HG03280 (cell line): ENCODE measurements around the gene CUL1.

Source experiments
- ATAC-seq: cut with Tn5 transposase; IDR thresholded peaks from one replicate; pipeline ENCODE4 v1.9.1; 2021; ENCODE audit warnings: mild to moderate bottlenecking, moderate library complexity; ENCODE audit not compliant: unreplicated experiment

CUL1 gene

DNA sequence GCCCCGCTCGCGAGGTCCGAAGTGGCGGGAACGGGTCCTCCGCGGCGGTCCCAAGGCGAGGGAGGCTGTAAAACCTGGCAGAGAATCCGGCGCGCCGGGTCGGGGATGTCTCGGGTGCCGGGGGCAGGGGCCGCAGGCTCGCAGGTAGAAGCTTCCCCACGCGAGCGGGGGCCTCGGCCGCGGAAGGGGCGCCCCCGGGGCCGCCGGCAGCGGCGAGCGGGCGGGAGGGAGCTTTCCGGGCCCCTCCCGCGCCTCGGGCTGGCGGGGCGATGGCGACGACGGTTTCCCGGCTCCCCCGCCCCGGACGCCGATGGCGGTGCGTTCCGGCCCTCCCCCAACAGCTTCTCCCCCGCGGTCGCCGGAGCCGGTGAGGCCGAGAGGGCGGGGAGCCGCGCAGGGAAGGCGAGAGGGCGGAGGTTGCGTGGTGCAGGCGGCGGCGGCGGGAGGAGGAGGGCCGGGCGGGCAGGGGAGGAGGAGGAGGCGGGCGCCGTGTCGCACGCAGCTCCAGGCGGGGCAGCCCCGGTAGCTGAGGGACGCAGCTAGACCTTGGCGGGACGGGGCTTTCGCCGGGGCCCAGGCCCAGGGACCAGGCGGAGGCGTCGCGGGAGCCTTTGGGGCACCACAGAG is at the start of gene CUL1:
CUL1 (plus strand) TSS at position 507 of the 627 bp plus-strand sequence. CDS start 31,220 bp downstream, outside the sequence.
- peak; percentile 74 for ATAC-seq

- ATAC-seq = no peak
Observed at GRCh38 chr7:148650232-148650858, 48.4 kb upstream of the CUL1 start.

GRCh38 chr7:148652773-148653172 is 45.9 kb upstream of the CUL1 start:
- ATAC-seq = no peak

DNA sequence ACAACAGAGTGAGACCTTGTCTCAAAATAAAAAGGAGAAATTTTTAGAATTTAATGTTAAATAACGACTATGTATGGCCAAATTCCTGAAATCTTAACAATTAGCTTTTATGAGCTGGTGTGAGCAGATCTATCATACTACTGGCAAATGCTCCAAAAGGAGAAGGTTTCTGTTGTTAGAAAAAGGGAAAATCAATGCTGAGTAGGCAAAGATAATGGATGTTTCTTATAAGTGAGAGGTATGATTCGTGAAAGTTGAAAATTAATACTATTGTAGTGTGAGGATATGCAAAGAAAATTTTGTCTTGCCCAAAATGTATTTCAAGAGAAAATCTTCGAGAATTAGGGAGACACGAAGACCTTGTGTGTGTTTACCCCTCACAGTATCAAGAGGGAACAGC is 40.8 kb upstream of the CUL1 start:
- no peak for ATAC-seq

GRCh38 chr7:148661471-148661870 is 37.2 kb upstream of the CUL1 start:
- no peak for ATAC-seq

- no peak for ATAC-seq
Observed at GRCh38 chr7:148662646-148663045, 36.1 kb upstream of the CUL1 start.

GRCh38 chr7:148664324-148664723 is 34.4 kb upstream of the CUL1 start:
- ATAC-seq = no peak

DNA sequence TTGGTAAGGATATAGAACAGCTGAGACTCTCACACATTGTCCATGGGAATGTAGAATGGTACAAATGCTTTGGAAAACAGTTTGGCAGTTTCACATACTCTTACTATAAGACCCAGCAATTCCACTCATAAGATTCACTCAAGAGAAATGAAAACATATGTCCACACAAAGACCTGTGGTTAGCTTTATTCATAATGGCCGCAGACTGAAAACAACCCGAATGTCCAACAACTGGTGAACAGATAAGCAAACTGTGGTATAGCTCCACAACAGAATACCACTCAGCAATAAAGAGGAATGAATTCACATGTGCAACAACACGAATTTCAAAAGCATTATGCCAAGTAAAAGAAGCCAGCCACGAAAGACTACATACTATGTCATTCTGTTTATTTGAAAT is 33.5 kb upstream of the CUL1 start:
- ATAC-seq = no peak

DNA sequence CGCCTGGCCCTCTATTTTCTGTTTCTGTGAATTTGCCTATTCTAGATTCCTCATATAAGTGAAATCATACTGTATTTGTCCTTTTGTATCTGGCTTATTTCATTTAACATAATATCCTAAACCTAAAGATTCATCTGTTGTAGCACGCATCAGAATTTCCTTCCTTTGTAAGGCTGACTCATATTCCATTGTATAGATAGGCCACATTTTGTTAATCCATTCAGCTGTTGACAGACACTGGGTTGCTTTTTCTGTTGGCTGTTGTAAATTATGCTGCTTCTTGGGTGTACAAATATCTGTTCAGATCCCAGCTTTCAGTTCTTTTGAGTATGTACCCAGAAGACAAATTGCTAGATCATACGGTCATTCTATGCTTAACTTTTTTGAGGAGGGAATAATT is 28.8 kb upstream of the CUL1 start:
- ATAC-seq = no peak

GRCh38 chr7:148670374-148670773 is 28.3 kb upstream of the CUL1 start:
- no peak for ATAC-seq

GRCh38 chr7:148670807-148671206 is 27.9 kb upstream of the CUL1 start:
- no peak for ATAC-seq

DNA sequence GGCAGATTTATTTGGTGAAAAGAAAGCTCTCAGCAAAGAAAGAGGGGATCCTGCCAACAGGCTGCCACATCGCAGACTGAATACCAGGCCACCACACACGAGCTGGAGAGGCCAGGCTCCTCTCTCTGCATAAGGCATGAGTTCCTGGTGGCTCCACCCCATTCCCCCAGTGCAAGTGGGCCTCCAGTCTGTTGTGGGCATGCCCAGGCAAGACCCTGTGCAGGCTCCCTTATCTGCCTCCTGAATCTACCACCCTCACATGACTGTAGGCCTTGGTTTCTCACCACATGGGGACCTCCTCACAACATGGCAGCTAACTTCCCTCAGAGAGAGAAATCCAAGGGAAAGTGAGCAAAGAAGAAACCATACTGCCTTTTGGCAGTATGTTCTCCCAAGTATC is 26.7 kb upstream of the CUL1 start:
- no peak for ATAC-seq

DNA sequence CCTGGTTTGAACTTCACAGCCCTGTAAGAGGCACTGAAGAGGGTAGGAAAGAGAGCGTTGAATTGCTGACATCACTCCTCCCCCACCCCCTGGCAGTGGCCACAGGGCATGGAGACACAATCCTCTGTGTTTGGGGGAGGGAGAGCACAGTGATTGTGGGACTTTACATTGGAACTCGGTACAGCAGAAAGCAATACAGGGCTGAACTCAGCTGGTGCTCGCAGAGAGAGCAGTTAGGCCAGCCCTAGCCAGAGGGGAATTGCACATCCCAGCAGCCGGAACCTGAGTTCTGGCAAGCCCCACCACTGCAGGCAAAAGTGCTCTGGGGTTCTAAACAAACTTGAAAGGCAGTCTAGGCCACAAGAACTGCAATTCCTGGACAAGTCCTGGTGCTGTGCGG is 24.0 kb upstream of the CUL1 start:
- no peak for ATAC-seq

DNA sequence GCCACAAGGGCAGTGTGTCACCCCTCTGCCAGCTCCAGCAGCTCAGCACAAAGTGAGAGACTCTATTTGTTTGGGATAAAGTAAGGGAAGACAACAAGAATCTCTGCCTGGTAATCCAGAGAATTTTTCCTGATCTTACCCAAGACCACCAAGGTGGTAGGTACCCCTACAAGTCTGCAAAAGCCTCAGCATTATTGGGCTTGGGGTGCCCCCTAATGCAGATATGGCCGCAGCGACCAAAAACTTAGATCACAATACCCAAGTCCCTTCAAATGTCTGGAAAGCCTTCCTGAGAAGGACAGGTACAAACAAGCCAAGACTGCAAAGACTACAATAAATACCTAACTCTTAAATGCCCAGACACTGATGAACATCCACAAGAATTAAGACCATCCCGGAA is 22.4 kb upstream of the CUL1 start:
- no peak for ATAC-seq

DNA sequence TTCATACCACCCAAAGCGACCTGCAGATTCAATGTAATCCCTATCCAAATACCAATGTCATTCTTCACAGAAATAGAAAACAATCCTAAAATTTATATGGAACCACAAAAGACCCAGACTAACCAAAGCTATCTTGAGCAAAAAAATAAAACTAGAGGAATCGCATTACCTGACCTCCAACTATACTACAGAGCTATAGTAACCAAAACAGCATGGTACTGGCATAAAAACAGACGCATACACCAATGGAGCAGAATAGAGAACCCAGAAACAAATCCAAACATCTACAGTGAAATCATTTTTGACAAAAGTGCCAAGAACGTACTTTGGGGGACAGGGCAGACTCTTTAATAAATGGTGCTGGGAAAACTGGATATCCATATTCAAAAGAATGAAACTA is 16.9 kb upstream of the CUL1 start:
- ATAC-seq = no peak

DNA sequence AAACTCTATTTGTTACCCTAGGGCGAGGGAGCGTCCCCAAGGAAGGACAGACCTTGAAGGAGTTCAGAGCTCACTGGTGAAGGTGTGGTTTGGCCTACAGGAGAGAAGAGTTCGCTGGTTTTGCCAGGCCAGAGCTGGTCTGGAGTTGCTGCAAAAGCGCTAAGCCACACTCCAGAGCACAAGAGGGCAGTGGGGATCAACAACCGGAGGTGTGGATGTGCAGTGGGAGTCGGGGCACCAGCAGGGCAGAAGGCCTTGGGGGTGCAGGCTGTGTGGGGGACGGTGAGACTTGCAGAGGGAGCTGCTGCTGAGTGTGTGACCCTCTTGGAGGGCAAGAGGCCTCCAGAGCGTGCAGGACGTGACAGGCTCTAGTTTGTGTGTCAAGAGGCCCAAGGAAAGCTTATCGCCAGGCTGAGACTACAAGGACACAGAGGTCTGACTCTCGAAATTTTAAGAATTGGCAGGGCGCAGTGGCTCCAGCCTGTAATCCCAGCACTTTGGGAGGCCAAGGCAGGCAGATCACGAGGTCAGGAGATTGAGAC is 14.3 kb upstream of the CUL1 start:
- ATAC-seq = no peak

- ATAC-seq = no peak
Observed at GRCh38 chr7:148686312-148686937, 12.3 kb upstream of the CUL1 start.

GRCh38 chr7:148687555-148687954 is 11.1 kb upstream of the CUL1 start:
- ATAC-seq = no peak

GRCh38 chr7:148688526-148688925 is 10.2 kb upstream of the CUL1 start:
- ATAC-seq = no peak

DNA sequence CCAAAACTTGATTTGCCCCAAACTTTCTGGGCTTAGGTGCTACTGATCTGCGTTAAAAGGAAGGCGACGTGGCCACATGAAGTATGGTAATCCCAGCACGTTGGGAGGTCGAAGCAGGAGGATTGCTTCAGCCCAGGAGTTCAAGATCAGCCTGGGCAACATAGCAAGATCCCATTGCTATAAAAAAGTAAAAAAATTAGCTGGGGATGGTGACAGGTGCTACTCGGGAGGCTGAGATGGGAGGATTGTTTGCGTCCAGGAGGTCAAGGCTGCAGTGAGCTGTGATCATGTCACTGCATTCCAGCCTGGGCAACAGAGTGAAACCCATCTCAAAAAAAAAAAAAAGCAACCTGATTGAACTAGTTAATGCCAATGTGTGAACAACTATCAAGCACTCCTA is 5.1 kb upstream of the CUL1 start:
- ATAC-seq = no peak

DNA sequence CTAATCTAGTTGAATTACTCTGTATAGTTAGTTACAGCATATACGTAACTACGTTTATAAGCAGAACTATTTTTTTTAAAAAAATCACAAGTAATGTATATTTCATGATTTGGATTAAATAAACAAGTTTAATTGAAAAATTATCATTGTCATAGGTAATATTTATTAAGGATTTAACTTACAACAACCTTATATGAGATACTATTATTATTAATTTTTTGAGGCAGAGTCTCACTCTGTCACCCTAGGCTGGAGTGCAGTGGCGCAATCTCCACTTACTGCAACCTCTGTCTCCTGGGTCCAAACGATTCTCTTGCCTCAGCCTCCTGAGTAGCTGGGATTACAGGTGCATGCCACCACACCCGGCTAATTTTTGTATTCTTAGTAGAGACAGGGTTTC is 4.1 kb upstream of the CUL1 start:
- ATAC-seq = no peak

DNA sequence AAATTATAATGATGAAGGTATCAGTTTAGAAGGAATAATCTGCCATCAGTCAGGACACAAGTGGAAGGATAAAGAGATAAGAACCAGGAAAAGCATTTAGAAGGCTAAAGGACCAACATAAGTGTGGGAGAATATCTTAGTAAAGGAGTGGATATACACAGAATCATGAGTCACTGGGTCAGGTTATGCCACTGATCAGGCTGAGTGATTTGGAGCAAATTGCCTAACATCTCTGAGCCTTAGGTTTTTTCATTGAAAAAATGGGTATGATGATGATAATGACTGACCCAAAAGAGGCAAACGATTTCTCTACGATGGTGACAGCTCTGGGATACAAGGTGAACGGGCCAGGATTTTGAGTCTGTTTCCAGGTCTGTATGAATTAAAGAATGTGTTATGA is 2.8 kb upstream of the CUL1 start:
- ATAC-seq = no peak
